ENCODE data around the gene NOS3. TPM values are rescaled to one million over a fixed set of nuclear protein-coding genes. Genes with fewer than 3 reads are reported as not detected.
A peak's percentile ranks its signal among the peaks of the same experiment; 100 is the strongest.

Gene NOS3
- total and polyA plus RNA-seq, 2 experiments from 2014 or later: 2.6 to 6.1 TPM

GRCh38 chr7:150994141-150994837 lies 3.5 kb downstream of the NOS3 start:
- H3K36me3 Mint-ChIP-seq (ENCODE audit: low read depth): peaks cover 25% of the 10 kb centered on the region
- H2AFZ ChIP-seq: no peak overlapping the region
- no peaks in the 10 kb centered on the region for H3K79me2 ChIP-seq (replicated peaks; ENCODE audit: insufficient read depth)
- no peak overlapping the region for H3K4me2 ChIP-seq
- H3K4me3 Mint-ChIP-seq: no peak overlapping the region
- no peaks in the 10 kb centered on the region for H3K27me3 ChIP-seq (ENCODE audit: insufficient read depth)
- no peak overlapping the region for H3K4me3 ChIP-seq
- no peaks in the 10 kb centered on the region for H4K20me1 ChIP-seq (replicated peaks; ENCODE audit: insufficient read depth)
- no peaks in the 10 kb centered on the region for H3K9me2 ChIP-seq (ENCODE audit: insufficient read depth)
- peaks cover 8% of the 10 kb centered on the region; the same call in 1 of the 2 replicates for H3K4me1 ChIP-seq (ENCODE audit: insufficient read depth)
- no peaks in the 10 kb centered on the region for H3K36me3 ChIP-seq (ENCODE audit: insufficient read depth)
- no peaks in the 10 kb centered on the region for H3F3A ChIP-seq (replicated peaks; ENCODE audit: low read depth)
- ATAC-seq (peak; percentile 5), DNase-seq (ENCODE audit: low spot score) (peak; percentile 18)
- TF ChIP-seq NANOG (IDR thresholded peaks at IDR 0.05; ENCODE audit: borderline replicate concordance) (no peak), ZNF114 (CRISPR knock-in tag; IDR thresholded peaks at IDR 0.05) (no peak), EZH2 (IDR thresholded peaks at IDR 0.05; ENCODE audit: low read depth, unreplicated experiment) (no peak), JUNB (IDR thresholded peaks at IDR 0.05; ENCODE audit: unreplicated experiment) (no peak), EZH2phosphoT487 (IDR thresholded peaks at IDR 0.05; ENCODE audit: unreplicated experiment) (no peak), ZNF331 (CRISPR knock-in tag; IDR thresholded peaks at IDR 0.05; ENCODE audit: low read depth) (no peak), STAT1 (IDR thresholded peaks at IDR 0.05; ENCODE audit: unreplicated experiment) (no peak), CREB1 (CRISPR knock-in tag; IDR thresholded peaks at IDR 0.05; ENCODE audit: low read depth) (no peak), POLR2AphosphoS5 (IDR thresholded peaks at IDR 0.05; ENCODE audit: low read depth) (no peak)
- TF ChIP-seq, protein P1, sequence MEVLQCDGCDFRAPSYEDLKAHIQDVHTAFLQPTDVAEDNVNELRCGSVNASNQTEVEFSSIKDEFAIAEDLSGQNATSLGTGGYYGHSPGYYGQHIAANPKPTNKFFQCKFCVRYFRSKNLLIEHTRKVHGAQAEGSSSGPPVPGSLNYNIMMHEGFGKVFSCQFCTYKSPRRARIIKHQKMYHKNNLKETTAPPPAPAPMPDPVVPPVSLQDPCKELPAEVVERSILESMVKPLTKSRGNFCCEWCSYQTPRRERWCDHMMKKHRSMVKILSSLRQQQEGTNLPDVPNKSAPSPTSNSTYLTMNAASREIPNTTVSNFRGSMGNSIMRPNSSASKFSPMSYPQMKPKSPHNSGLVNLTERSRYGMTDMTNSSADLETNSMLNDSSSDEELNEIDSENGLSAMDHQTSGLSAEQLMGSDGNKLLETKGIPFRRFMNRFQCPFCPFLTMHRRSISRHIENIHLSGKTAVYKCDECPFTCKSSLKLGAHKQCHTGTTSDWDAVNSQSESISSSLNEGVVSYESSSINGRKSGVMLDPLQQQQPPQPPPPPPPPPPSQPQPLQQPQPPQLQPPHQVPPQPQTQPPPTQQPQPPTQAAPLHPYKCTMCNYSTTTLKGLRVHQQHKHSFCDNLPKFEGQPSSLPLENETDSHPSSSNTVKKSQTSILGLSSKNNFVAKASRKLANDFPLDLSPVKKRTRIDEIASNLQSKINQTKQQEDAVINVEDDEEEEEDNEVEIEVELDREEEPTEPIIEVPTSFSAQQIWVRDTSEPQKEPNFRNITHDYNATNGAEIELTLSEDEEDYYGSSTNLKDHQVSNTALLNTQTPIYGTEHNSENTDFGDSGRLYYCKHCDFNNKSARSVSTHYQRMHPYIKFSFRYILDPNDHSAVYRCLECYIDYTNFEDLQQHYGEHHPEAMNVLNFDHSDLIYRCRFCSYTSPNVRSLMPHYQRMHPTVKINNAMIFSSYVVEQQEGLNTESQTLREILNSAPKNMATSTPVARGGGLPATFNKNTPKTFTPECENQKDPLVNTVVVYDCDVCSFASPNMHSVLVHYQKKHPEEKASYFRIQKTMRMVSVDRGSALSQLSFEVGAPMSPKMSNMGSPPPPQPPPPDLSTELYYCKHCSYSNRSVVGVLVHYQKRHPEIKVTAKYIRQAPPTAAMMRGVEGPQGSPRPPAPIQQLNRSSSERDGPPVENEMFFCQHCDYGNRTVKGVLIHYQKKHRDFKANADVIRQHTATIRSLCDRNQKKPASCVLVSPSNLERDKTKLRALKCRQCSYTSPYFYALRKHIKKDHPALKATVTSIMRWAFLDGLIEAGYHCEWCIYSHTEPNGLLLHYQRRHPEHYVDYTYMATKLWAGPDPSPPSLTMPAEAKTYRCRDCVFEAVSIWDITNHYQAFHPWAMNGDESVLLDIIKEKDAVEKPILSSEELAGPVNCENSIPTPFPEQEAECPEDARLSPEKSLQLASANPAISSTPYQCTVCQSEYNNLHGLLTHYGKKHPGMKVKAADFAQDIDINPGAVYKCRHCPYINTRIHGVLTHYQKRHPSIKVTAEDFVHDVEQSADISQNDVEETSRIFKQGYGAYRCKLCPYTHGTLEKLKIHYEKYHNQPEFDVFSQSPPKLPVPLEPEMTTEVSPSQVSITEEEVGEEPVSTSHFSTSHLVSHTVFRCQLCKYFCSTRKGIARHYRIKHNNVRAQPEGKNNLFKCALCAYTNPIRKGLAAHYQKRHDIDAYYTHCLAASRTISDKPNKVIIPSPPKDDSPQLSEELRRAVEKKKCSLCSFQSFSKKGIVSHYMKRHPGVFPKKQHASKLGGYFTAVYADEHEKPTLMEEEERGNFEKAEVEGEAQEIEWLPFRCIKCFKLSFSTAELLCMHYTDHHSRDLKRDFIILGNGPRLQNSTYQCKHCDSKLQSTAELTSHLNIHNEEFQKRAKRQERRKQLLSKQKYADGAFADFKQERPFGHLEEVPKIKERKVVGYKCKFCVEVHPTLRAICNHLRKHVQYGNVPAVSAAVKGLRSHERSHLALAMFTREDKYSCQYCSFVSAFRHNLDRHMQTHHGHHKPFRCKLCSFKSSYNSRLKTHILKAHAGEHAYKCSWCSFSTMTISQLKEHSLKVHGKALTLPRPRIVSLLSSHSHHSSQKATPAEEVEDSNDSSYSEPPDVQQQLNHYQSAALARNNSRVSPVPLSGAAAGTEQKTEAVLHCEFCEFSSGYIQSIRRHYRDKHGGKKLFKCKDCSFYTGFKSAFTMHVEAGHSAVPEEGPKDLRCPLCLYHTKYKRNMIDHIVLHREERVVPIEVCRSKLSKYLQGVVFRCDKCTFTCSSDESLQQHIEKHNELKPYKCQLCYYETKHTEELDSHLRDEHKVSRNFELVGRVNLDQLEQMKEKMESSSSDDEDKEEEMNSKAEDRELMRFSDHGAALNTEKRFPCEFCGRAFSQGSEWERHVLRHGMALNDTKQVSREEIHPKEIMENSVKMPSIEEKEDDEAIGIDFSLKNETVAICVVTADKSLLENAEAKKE (CRISPR knock-in tag; IDR thresholded peaks at IDR 0.05): no peak
- TF ChIP-seq, protein P2, sequence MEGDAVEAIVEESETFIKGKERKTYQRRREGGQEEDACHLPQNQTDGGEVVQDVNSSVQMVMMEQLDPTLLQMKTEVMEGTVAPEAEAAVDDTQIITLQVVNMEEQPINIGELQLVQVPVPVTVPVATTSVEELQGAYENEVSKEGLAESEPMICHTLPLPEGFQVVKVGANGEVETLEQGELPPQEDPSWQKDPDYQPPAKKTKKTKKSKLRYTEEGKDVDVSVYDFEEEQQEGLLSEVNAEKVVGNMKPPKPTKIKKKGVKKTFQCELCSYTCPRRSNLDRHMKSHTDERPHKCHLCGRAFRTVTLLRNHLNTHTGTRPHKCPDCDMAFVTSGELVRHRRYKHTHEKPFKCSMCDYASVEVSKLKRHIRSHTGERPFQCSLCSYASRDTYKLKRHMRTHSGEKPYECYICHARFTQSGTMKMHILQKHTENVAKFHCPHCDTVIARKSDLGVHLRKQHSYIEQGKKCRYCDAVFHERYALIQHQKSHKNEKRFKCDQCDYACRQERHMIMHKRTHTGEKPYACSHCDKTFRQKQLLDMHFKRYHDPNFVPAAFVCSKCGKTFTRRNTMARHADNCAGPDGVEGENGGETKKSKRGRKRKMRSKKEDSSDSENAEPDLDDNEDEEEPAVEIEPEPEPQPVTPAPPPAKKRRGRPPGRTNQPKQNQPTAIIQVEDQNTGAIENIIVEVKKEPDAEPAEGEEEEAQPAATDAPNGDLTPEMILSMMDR (conservative IDR thresholded peaks at IDR 0.05; ENCODE audit: low read depth in 2 of 2): no peak
- TF ChIP-seq, protein P3, sequence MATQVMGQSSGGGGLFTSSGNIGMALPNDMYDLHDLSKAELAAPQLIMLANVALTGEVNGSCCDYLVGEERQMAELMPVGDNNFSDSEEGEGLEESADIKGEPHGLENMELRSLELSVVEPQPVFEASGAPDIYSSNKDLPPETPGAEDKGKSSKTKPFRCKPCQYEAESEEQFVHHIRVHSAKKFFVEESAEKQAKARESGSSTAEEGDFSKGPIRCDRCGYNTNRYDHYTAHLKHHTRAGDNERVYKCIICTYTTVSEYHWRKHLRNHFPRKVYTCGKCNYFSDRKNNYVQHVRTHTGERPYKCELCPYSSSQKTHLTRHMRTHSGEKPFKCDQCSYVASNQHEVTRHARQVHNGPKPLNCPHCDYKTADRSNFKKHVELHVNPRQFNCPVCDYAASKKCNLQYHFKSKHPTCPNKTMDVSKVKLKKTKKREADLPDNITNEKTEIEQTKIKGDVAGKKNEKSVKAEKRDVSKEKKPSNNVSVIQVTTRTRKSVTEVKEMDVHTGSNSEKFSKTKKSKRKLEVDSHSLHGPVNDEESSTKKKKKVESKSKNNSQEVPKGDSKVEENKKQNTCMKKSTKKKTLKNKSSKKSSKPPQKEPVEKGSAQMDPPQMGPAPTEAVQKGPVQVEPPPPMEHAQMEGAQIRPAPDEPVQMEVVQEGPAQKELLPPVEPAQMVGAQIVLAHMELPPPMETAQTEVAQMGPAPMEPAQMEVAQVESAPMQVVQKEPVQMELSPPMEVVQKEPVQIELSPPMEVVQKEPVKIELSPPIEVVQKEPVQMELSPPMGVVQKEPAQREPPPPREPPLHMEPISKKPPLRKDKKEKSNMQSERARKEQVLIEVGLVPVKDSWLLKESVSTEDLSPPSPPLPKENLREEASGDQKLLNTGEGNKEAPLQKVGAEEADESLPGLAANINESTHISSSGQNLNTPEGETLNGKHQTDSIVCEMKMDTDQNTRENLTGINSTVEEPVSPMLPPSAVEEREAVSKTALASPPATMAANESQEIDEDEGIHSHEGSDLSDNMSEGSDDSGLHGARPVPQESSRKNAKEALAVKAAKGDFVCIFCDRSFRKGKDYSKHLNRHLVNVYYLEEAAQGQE (IDR thresholded peaks at IDR 0.05; ENCODE audit: unreplicated experiment): no peak
- TF ChIP-seq, protein P4, sequence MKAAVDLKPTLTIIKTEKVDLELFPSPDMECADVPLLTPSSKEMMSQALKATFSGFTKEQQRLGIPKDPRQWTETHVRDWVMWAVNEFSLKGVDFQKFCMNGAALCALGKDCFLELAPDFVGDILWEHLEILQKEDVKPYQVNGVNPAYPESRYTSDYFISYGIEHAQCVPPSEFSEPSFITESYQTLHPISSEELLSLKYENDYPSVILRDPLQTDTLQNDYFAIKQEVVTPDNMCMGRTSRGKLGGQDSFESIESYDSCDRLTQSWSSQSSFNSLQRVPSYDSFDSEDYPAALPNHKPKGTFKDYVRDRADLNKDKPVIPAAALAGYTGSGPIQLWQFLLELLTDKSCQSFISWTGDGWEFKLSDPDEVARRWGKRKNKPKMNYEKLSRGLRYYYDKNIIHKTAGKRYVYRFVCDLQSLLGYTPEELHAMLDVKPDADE (IDR thresholded peaks at IDR 0.05): no peak
- H3K27ac Mint-ChIP-seq: no peak overlapping the region
- peaks cover 13% of the 10 kb centered on the region for H3K27me3 Mint-ChIP-seq (ENCODE audit: insufficient read depth, low read depth, poor library complexity)
- no peak overlapping the region for H3K27ac ChIP-seq (ENCODE audit: low read depth)
- peaks cover 11% of the 10 kb centered on the region for H3K4me1 Mint-ChIP-seq
- H3K9me3 Mint-ChIP-seq: peaks cover 25% of the 10 kb centered on the region

All from GM23338 (cell line).